MCF 10A (cell line): ENCODE results near the gene DSG3. TPM values are rescaled to one million over a fixed set of nuclear protein-coding genes. Genes with fewer than 3 reads are reported as not detected.

Source experiments
- BruUV-seq: library from RNA; stranded (reverse); fragments of 400-500 nt; replicated peaks from 2 replicates; lab custom pipeline; 2021; lab: Mats Ljungman, UMichigan
- CTCF ChIA-PET: fragments of 300-600 bp; sonication (Branson Sonifier 250); formaldehyde crosslinking; extraction: SDS; loops from one replicate; lab custom pipeline; 2021; ENCODE audit warnings: antibody characterized with exemption, inconsistent platforms; lab: Yijun Ruan, JAX
- POLR2A ChIA-PET: fragments of 300-600, 350-650 bp; sonication (Branson Sonifier 250); formaldehyde crosslinking; extraction: SDS; loops from one replicate; lab custom pipeline; 2020; ENCODE audit warnings: antibody characterized with exemption, inconsistent platforms; lab: Yijun Ruan, JAX
- DNase-seq: peaks from one replicate; pipeline ENCODE4 v3.0.0-alpha.2; 2018; ENCODE audit not compliant: unreplicated experiment
- H3K27ac Mint-ChIP-seq: one replicate; pipeline ENCODE4 v1.8.0; 2022; ENCODE audit warnings: mild to moderate bottlenecking, low read depth, mixed read lengths; ENCODE audit not compliant: unreplicated experiment
- H3K27me3 Mint-ChIP-seq: one replicate; pipeline ENCODE4 v1.8.0; 2022; ENCODE audit warnings: mixed read lengths; ENCODE audit not compliant: insufficient read depth, unreplicated experiment
- H3K36me3 Mint-ChIP-seq: one replicate; pipeline ENCODE4 v1.8.0; 2022; ENCODE audit warnings: mild to moderate bottlenecking, moderate library complexity, mixed read lengths; ENCODE audit not compliant: insufficient read depth, unreplicated experiment
- H3K4me1 Mint-ChIP-seq: one replicate; pipeline ENCODE4 v1.8.0; 2022; ENCODE audit warnings: mixed read lengths; ENCODE audit not compliant: insufficient read depth, unreplicated experiment
- H3K4me3 Mint-ChIP-seq: one replicate; pipeline ENCODE4 v1.8.0; 2022; ENCODE audit warnings: mild to moderate bottlenecking, moderate library complexity, mixed read lengths; ENCODE audit not compliant: unreplicated experiment
- H3K9me3 Mint-ChIP-seq: one replicate; pipeline ENCODE4 v1.8.0; 2022; ENCODE audit warnings: mixed read lengths; ENCODE audit not compliant: unreplicated experiment
- intact Hi-C: fragments of 100-400 bp; cut with micrococcal nuclease; formaldehyde crosslinking; loops from 2 replicates; pipeline ENCODE4 v1.14.1; 2022
- total RNA-seq: library from RNA; stranded (reverse); gene quantifications from 2 replicates; pipeline ENCODE4 v1.2.3, GENCODE V29; 2022
- TF ChIP-seq, protein P1 (sequence below): fragments of 200-600 bp; IDR thresholded peaks from one replicate; pipeline ENCODE4 v1.8.0; 2022; ENCODE audit warnings: antibody characterized with exemption, mild to moderate bottlenecking; ENCODE audit not compliant: unreplicated experiment

Gene DSG3
- total RNA-seq, 1 experiment from 2014 or later, result 68.5 TPM

DNA sequence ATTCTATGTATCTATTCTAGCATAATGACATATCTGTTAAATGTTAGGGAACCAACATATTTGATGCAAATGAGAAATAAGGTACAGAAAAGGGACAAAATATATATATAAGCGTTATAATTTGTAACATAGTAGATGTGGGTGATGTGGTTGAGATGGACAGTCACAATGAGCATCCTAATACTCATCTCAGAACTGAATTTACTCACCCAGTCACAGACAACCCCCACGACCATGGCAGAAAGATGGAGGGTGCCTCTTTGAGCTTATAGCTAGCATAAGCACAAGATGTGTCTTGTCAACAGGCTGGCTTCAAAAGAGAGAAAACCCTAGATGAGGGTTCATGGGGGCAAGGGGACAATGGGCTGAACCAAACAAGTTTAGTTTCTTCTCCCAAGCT is 9.1 kb upstream of the DSG3 start:
- DNase-seq, result no peak
- Mint-ChIP-seq H3K36me3 (no peaks in the 10 kb centered on the region), H3K27me3 (no peaks in the 10 kb centered on the region), H3K27ac (no peak overlapping the region), H3K4me1 (no peaks in the 10 kb centered on the region), H3K4me3 (no peak overlapping the region), H3K9me3 (no peaks in the 10 kb centered on the region)
- intact Hi-C loops, result no loop called here
- BruUV-seq, result no TSS peak
- ChIA-PET POLR2A (interaction anchor here (0.7 to 5.1 kb wide), 4 partner anchors 8 to 197 kb away, joined by 3 to 58 read pairs (median 12); partner anchors contain the start of gene DSG3), CTCF (interaction anchor here (1.4 to 2.7 kb wide), 3 partner anchors 12 to 169 kb away, joined by 3 to 17 read pairs (median 6); no protein-coding TSS in a partner anchor)
- TF ChIP-seq, protein P1, sequence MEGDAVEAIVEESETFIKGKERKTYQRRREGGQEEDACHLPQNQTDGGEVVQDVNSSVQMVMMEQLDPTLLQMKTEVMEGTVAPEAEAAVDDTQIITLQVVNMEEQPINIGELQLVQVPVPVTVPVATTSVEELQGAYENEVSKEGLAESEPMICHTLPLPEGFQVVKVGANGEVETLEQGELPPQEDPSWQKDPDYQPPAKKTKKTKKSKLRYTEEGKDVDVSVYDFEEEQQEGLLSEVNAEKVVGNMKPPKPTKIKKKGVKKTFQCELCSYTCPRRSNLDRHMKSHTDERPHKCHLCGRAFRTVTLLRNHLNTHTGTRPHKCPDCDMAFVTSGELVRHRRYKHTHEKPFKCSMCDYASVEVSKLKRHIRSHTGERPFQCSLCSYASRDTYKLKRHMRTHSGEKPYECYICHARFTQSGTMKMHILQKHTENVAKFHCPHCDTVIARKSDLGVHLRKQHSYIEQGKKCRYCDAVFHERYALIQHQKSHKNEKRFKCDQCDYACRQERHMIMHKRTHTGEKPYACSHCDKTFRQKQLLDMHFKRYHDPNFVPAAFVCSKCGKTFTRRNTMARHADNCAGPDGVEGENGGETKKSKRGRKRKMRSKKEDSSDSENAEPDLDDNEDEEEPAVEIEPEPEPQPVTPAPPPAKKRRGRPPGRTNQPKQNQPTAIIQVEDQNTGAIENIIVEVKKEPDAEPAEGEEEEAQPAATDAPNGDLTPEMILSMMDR, result no peak

DNA sequence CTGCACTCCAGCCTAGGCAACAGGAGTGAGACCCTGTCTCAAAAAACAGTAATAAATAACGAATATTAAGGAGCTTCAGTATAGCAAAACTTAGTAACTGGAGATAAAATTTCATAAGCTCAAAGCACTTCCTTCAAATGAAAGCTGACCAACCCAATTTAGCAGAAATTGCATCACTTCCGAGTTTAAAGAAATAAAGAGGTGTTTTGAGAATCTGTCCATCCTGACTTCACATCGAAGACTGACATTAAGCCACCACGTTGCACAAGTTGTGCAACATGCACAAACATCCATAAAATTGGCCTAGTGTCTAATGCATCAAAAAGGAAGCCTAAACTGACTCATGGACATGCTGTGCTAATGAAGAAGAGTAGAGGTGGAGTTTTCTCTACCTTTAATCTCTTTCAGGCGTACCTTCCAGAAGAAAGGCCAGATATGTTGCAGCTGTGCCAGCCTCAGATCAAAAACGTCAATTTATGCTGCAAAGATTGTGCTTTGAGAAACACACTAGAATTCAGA is 7.7 kb upstream of the DSG3 start:
- DNase-seq, result no peak
- Mint-ChIP-seq H3K27ac (no peak overlapping the region), H3K36me3 (no peaks in the 10 kb centered on the region), H3K27me3 (no peaks in the 10 kb centered on the region), H3K4me1 (no peaks in the 10 kb centered on the region), H3K9me3 (no peaks in the 10 kb centered on the region), H3K4me3 (no peak overlapping the region)
- TF ChIP-seq, protein P1, result no peak
- CTCF ChIA-PET, result interaction anchor here (0.6 to 2.1 kb wide), 4 partner anchors 10 to 198 kb away, joined by 3 to 6 read pairs (median 4); no protein-coding TSS in a partner anchor
- no TSS peak for BruUV-seq
- POLR2A ChIA-PET, result interaction anchor here (0.9 to 5.1 kb wide), 5 partner anchors 9 to 135 kb away, joined by 3 to 58 read pairs (median 7); partner anchors contain the start of gene DSG3
- intact Hi-C loops, result no loop called here

DNA sequence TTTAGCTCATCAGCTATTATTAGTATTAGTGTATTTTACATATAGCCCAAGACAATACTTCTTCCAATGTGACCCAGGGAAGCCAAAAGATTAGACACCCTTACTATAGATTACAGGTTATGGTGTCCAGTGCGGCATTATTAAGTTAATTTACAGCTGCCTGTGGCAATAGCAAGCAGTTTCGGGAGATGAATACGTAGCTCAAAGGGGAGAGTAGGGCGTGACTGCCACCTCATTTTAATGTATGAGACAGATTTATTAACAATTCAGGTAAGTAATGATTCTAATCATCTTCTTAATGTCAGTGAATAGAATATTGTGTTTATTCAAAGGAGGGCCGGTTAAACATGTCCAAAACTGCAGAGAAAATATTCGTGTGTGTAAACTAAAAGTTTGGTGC is 6.8 kb upstream of the DSG3 start:
- no peak overlapping the region for H3K4me3 Mint-ChIP-seq
- BruUV-seq, result no TSS peak
- TF ChIP-seq, protein P1, result no peak
- H3K27ac Mint-ChIP-seq, result no peak overlapping the region
- no peaks in the 10 kb centered on the region for H3K9me3 Mint-ChIP-seq
- no peaks in the 10 kb centered on the region for H3K36me3 Mint-ChIP-seq
- ChIA-PET CTCF (interaction anchor here (0.8 to 2.1 kb wide), 3 partner anchors 12 to 199 kb away, joined by 3 to 6 read pairs (median 5); no protein-coding TSS in a partner anchor), POLR2A (interaction anchor here (1.3 to 5.1 kb wide), 4 partner anchors 9 to 136 kb away, joined by 4 to 58 read pairs (median 14); partner anchors contain the start of gene DSG3)
- intact Hi-C loops, result no loop called here
- DNase-seq, result no peak
- no peaks in the 10 kb centered on the region for H3K4me1 Mint-ChIP-seq
- no peaks in the 10 kb centered on the region for H3K27me3 Mint-ChIP-seq

DNA sequence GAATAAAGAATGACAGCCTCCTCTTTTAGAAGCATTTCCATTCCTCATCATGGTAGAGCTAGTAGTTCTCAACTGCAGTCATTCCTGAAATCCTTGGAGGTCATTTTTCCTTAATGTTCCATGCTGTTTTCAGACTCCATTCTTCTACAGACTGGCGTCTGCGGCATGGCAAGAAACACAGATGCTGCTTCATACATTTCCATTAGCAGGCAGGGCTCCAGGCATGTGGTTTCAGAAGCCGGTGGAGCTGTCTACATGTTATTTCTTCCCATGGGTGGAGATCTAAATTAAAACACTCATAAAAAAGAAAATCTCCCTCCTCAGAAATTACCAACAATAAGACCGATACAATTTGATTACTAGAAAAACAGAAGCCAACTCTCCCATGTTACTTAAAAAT is 6.0 kb upstream of the DSG3 start:
- CTCF ChIA-PET, result interaction anchor here (0.6 to 2.2 kb wide), 3 partner anchors 12 to 18 kb away, joined by 3 to 13 read pairs (median 3); no protein-coding TSS in a partner anchor
- BruUV-seq, result no TSS peak
- POLR2A ChIA-PET, result interaction anchor here (1.1 to 3.9 kb wide), 4 partner anchors 11 to 17 kb away, joined by 3 to 20 read pairs (median 4); no protein-coding TSS in a partner anchor

More for the DNA sequence above, 6.0 kb upstream of the DSG3 start:
- Mint-ChIP-seq H3K4me1 (no peaks in the 10 kb centered on the region), H3K36me3 (no peaks in the 10 kb centered on the region), H3K4me3 (no peak overlapping the region), H3K9me3 (no peaks in the 10 kb centered on the region), H3K27me3 (no peaks in the 10 kb centered on the region), H3K27ac (no peak overlapping the region)
- no peak for DNase-seq
- TF ChIP-seq, protein P1, result no peak
- intact Hi-C loops, result no loop called here
